Activated naive CD4-positive, alpha-beta T cell treated with anti-CD3 and anti-CD28 coated beads for 36 hours (primary cell): ENCODE results near the gene TAF5L. TPM values are rescaled to one million over a fixed set of nuclear protein-coding genes. Genes with fewer than 3 reads are reported as not detected.
"Not testable (repeated sequence)": the region's sequence is repeated elsewhere in the genome, so short reads cannot be mapped to it uniquely, and the experiment has no call there.

ENCODE experiments used
- CTCF ChIA-PET: fragments of 350-600 bp; sonication (Branson Sonifier 250); formaldehyde crosslinking; loops from one replicate; lab custom pipeline; 2021; ENCODE audit warnings: antibody characterized with exemption; lab: Charles Lee
- DNase-seq: peaks from one replicate; pipeline ENCODE4 v3.0.0-alpha.2; 2020
- H3K27ac Mint-ChIP-seq: one replicate; pipeline ENCODE4 v1.8.0; 2021; ENCODE audit warnings: mild to moderate bottlenecking, mixed read lengths
- H3K27me3 Mint-ChIP-seq: one replicate; pipeline ENCODE4 v1.8.0; 2021; ENCODE audit warnings: low read depth, mixed read lengths
- H3K36me3 Mint-ChIP-seq: one replicate; pipeline ENCODE4 v1.8.0; 2021; ENCODE audit warnings: low read depth, mixed read lengths
- H3K4me1 Mint-ChIP-seq: one replicate; pipeline ENCODE4 v1.8.0; 2021; ENCODE audit warnings: low read depth, mixed read lengths
- H3K4me3 Mint-ChIP-seq: one replicate; pipeline ENCODE4 v1.8.0; 2021; ENCODE audit warnings: mild to moderate bottlenecking, moderate library complexity, mixed read lengths
- H3K9me3 Mint-ChIP-seq: one replicate; pipeline ENCODE4 v1.8.0; 2021; ENCODE audit warnings: mixed read lengths
- intact Hi-C: fragments of 100-400 bp; cut with micrococcal nuclease; formaldehyde crosslinking; loops from one replicate; pipeline ENCODE4 v1.15.1; 2023
- total RNA-seq, 2 experiments: library from RNA; stranded (reverse); gene quantifications; one replicate each; pipeline ENCODE4 v1.2.3, GENCODE V29; 2021

TAF5L gene
- total RNA-seq, 2 experiments from 2014 or later: 10.3 TPM

- H3K9me3 Mint-ChIP-seq: no peaks in the 10 kb centered on the region
- no peaks in the 10 kb centered on the region for H3K36me3 Mint-ChIP-seq
- H3K4me3 Mint-ChIP-seq: no peak overlapping the region
- H3K4me1 Mint-ChIP-seq: peaks cover 3% of the 10 kb centered on the region
- intact Hi-C loops: no loop called here
- CTCF ChIA-PET: no interaction called here
- no peak overlapping the region for H3K27ac Mint-ChIP-seq
- H3K27me3 Mint-ChIP-seq: peaks cover 5% of the 10 kb centered on the region
- no peak for DNase-seq
These were observed 51.1 kb downstream of the TAF5L start for GRCh38 chr1:229574679-229575442.

GRCh38 chr1:229572286-229572685 lies 53.6 kb downstream of the TAF5L start:
- no peaks in the 10 kb centered on the region for H3K27me3 Mint-ChIP-seq
- no peak overlapping the region for H3K4me3 Mint-ChIP-seq
- H3K36me3 Mint-ChIP-seq: no peaks in the 10 kb centered on the region
- H3K27ac Mint-ChIP-seq: no peak overlapping the region
- no peaks in the 10 kb centered on the region for H3K9me3 Mint-ChIP-seq
- intact Hi-C loops: no loop called here
- no peak for DNase-seq
- CTCF ChIA-PET: no interaction called here
- no peaks in the 10 kb centered on the region for H3K4me1 Mint-ChIP-seq

- H3K36me3 Mint-ChIP-seq: no peaks in the 10 kb centered on the region
- no peak overlapping the region for H3K4me3 Mint-ChIP-seq
- H3K9me3 Mint-ChIP-seq: no peaks in the 10 kb centered on the region
- H3K4me1 Mint-ChIP-seq: no peaks in the 10 kb centered on the region
- DNase-seq: no peak
- CTCF ChIA-PET: no interaction called here
- intact Hi-C loops: no loop called here
- H3K27me3 Mint-ChIP-seq: no peaks in the 10 kb centered on the region
- H3K27ac Mint-ChIP-seq: no peak overlapping the region
These were observed 54.9 kb downstream of the TAF5L start for GRCh38 chr1:229570891-229571516.

GRCh38 chr1:229570305-229570704 lies 55.6 kb downstream of the TAF5L start:
- CTCF ChIA-PET: no interaction called here
- no peaks in the 10 kb centered on the region for H3K27me3 Mint-ChIP-seq
- no peak for DNase-seq
- intact Hi-C loops: no loop called here
- no peaks in the 10 kb centered on the region for H3K4me1 Mint-ChIP-seq
- H3K4me3 Mint-ChIP-seq: no peak overlapping the region
- no peaks in the 10 kb centered on the region for H3K9me3 Mint-ChIP-seq
- no peak overlapping the region for H3K27ac Mint-ChIP-seq
- no peaks in the 10 kb centered on the region for H3K36me3 Mint-ChIP-seq

GRCh38 chr1:229567109-229567868 lies 58.6 kb downstream of the TAF5L start:
- no peak for DNase-seq
- Mint-ChIP-seq H3K36me3 (no peaks in the 10 kb centered on the region), H3K27ac (no peak overlapping the region), H3K27me3 (no peaks in the 10 kb centered on the region), H3K4me1 (no peaks in the 10 kb centered on the region), H3K4me3 (no peak overlapping the region), H3K9me3 (no peaks in the 10 kb centered on the region)
- CTCF ChIA-PET: no interaction called here
- intact Hi-C loops: no loop called here

- Mint-ChIP-seq H3K9me3 (no peaks in the 10 kb centered on the region), H3K27ac (no peak overlapping the region), H3K4me1 (peaks cover 6% of the 10 kb centered on the region), H3K27me3 (no peaks in the 10 kb centered on the region), H3K4me3 (no peak overlapping the region), H3K36me3 (no peaks in the 10 kb centered on the region)
- no peak for DNase-seq
- intact Hi-C loops: no loop called here
- CTCF ChIA-PET: interaction anchor here (0.6 to 0.9 kb wide), 2 partner anchors 12 to 1697 kb away, joined by 3 read pairs; no protein-coding TSS in a partner anchor
These were observed 62.2 kb downstream of the TAF5L start for GRCh38 chr1:229563701-229564100.

GRCh38 chr1:229563241-229563640 lies 62.7 kb downstream of the TAF5L start:
- Mint-ChIP-seq H3K27ac (no peak overlapping the region), H3K9me3 (no peaks in the 10 kb centered on the region), H3K27me3 (no peaks in the 10 kb centered on the region), H3K36me3 (no peaks in the 10 kb centered on the region), H3K4me1 (peaks cover 6% of the 10 kb centered on the region), H3K4me3 (no peak overlapping the region)
- DNase-seq: no peak
- intact Hi-C loops: no loop called here
- CTCF ChIA-PET: interaction anchor here (0.5 to 0.9 kb wide), 2 partner anchors 12 to 62 kb away, joined by 3 read pairs; no protein-coding TSS in a partner anchor

GRCh38 chr1:229562686-229563085 lies 63.2 kb downstream of the TAF5L start:
- no peaks in the 10 kb centered on the region for H3K36me3 Mint-ChIP-seq
- peaks cover 6% of the 10 kb centered on the region for H3K4me1 Mint-ChIP-seq
- CTCF ChIA-PET: interaction anchor here (0.5 to 0.9 kb wide), 2 partner anchors 11 to 61 kb away, joined by 3 read pairs; no protein-coding TSS in a partner anchor
- intact Hi-C loops: no loop called here
- no peaks in the 10 kb centered on the region for H3K9me3 Mint-ChIP-seq
- H3K27ac Mint-ChIP-seq: no peak overlapping the region
- no peaks in the 10 kb centered on the region for H3K27me3 Mint-ChIP-seq
- H3K4me3 Mint-ChIP-seq: no peak overlapping the region
- DNase-seq: no peak

- H3K27ac Mint-ChIP-seq: no peak overlapping the region
- intact Hi-C loops: no loop called here
These were observed 64.8 kb downstream of the TAF5L start for GRCh38 chr1:229561141-229561540.

GRCh38 chr1:229560124-229560523 lies 65.8 kb downstream of the TAF5L start:
- H3K9me3 Mint-ChIP-seq, H3K27me3 Mint-ChIP-seq, intact Hi-C loops, H3K36me3 Mint-ChIP-seq, DNase-seq, CTCF ChIA-PET, H3K27ac Mint-ChIP-seq: not testable (repeated sequence)
- peaks cover 22% of the 10 kb centered on the region for H3K4me1 Mint-ChIP-seq
- H3K4me3 Mint-ChIP-seq: peak overlapping the region; percentile 47

More at GRCh38 chr1:229561141-229561540, 64.8 kb downstream of the TAF5L start:
- CTCF ChIA-PET: no interaction called here
- DNase-seq: no peak
- Mint-ChIP-seq H3K4me3 (no peak overlapping the region), H3K9me3 (no peaks in the 10 kb centered on the region), H3K4me1 (peaks cover 19% of the 10 kb centered on the region), H3K36me3 (peaks cover 3% of the 10 kb centered on the region), H3K27me3 (no peaks in the 10 kb centered on the region)

GRCh38 chr1:229559336-229559801 lies 66.6 kb downstream of the TAF5L start:
- Mint-ChIP-seq H3K4me1 (peaks cover 24% of the 10 kb centered on the region), H3K27ac (peak overlapping the region; percentile 44), H3K4me3 (peak overlapping the region; percentile 88)
- CTCF ChIA-PET: interaction anchor here (0.6 to 1.3 kb wide), 11 partner anchors 17 to 706 kb away, joined by 3 to 8 read pairs (median 4); partner anchors contain the start of genes CCSAP and NUP133
- not testable (repeated sequence) for H3K9me3 Mint-ChIP-seq, H3K27me3 Mint-ChIP-seq, H3K36me3 Mint-ChIP-seq
- peak; percentile 11 for DNase-seq
- intact Hi-C loops: loop anchor here (1.0 to 5.0 kb wide), 7 partner anchors 17 to 548 kb away; partner anchors contain the start of genes CCSAP, NUP133, RAB4A and TAF5L
